A673 (cell line): ENCODE results near the gene ARAP2. TPM values are rescaled to one million over a fixed set of nuclear protein-coding genes. Genes with fewer than 3 reads are reported as not detected.

Source experiments
- BruUV-seq: library from RNA; stranded (reverse); fragments of 400-500 nt; replicated peaks from 2 replicates; lab custom pipeline; 2021; lab: Mats Ljungman, UMichigan
- CTCF ChIA-PET: fragments of 300-600 bp; sonication (Branson Sonifier 250); formaldehyde crosslinking; loops from one replicate; lab custom pipeline; 2022; ENCODE audit warnings: antibody characterized with exemption; lab: Charles Lee
- POLR2A ChIA-PET: fragments of 300-600 bp; sonication (Branson Sonifier 250); formaldehyde crosslinking; loops from one replicate; lab custom pipeline; 2022; ENCODE audit warnings: antibody characterized with exemption; ENCODE audit not compliant: low non-redundant PET; lab: Charles Lee
- DNase-seq: peaks from one replicate; pipeline ENCODE4 v3.0.0-alpha.2; 2015; ENCODE audit warnings: low spot score
- H3K27ac ChIP-seq: fragments of 200-600 bp; sonication (generic); 2 replicates; pipeline ENCODE4 v1.5.1; 2016; ENCODE audit warnings: mixed run types, low read depth, mild to moderate bottlenecking, mixed read lengths, antibody characterized with exemption, low read length; ENCODE audit not compliant: poor library complexity, severe bottlenecking
- H3K27me3 ChIP-seq: fragments of 200-600 bp; sonication (generic); replicated peaks from 2 replicates; pipeline ENCODE4 v1.6.1; 2017; ENCODE audit warnings: mixed run types, low read depth, mild to moderate bottlenecking, mixed read lengths, antibody characterized with exemption, low read length; ENCODE audit not compliant: insufficient read depth, poor library complexity
- H3K36me3 ChIP-seq: fragments of 200-600 bp; sonication (generic); 2 replicates; pipeline ENCODE4 v1.6.1; 2016; ENCODE audit warnings: mixed run types, mild to moderate bottlenecking, mixed read lengths, antibody characterized with exemption, low read length; ENCODE audit not compliant: insufficient read depth, poor library complexity, severe bottlenecking
- H3K4me1 ChIP-seq: fragments of 200-600 bp; sonication (generic); 2 replicates; pipeline ENCODE4 v1.6.1; 2017; ENCODE audit warnings: mixed run types, mild to moderate bottlenecking, mixed read lengths, antibody characterized with exemption, low read length; ENCODE audit not compliant: insufficient read depth, poor library complexity, severe bottlenecking
- H3K4me3 ChIP-seq: fragments of 200-600 bp; sonication (generic); 2 replicates; pipeline ENCODE4 v1.5.1; 2016; ENCODE audit warnings: low read depth, mixed run types, mild to moderate bottlenecking, mixed read lengths, low read length; ENCODE audit not compliant: poor library complexity, severe bottlenecking
- H3K9me3 ChIP-seq: fragments of 200-600 bp; sonication (generic); 2 replicates; pipeline ENCODE4 v1.6.1; 2016; ENCODE audit warnings: mixed run types, low read depth, mild to moderate bottlenecking, mixed read lengths, antibody characterized with exemption, low read length; ENCODE audit not compliant: poor library complexity, severe bottlenecking
- EZH2 ChIP-seq: fragments of 200-600 bp; sonication (generic); IDR thresholded peaks from 2 replicates; pipeline ENCODE4 v1.6.1; 2017; ENCODE audit warnings: borderline replicate concordance, low read depth, mild to moderate bottlenecking, mixed read lengths, antibody characterized with exemption, low read length; ENCODE audit not compliant: poor library complexity, severe bottlenecking
- intact Hi-C: fragments of 100-400 bp; cut with micrococcal nuclease; formaldehyde crosslinking; loops from one replicate; pipeline ENCODE4 v1.10.0; 2022; ENCODE audit not compliant: unreplicated experiment
- total RNA-seq: library from RNA; stranded (reverse); gene quantifications from 2 replicates; pipeline ENCODE4 v1.2.3, GENCODE V29; 2021
- TF ChIP-seq, protein P1 (sequence below): fragments of 300-800, 200-600 bp; sonication (generic); conservative IDR thresholded peaks from 2 replicates; pipeline ENCODE4 v1.5.1; 2017; ENCODE audit warnings: low read depth, mild to moderate bottlenecking, antibody characterized with exemption, low read length, moderate library complexity, mixed read lengths

Gene ARAP2
- total RNA-seq, 1 experiment from 2014 or later: 0.06 TPM

DNA sequence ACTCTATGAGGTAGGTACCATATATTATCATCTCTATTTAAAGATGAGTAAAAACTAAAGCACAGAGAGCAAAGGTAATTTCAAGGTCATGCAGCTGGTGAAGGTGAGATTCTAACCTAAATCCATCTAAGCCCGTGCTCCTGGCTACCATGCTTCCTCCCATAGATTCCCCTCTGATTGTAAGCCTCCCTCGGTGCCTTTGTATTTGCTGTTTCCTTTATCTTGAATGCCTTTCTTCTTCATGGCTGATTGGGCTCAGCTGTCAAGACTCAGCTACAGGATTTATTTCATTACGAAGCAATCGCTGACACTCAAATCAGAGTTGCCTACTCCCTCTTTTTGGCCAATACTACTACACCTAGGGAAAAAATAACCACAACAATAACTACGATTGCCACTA lies 217.1 kb downstream of the ARAP2 start:
- H3K27me3 ChIP-seq: no peaks in the 10 kb centered on the region

DNA sequence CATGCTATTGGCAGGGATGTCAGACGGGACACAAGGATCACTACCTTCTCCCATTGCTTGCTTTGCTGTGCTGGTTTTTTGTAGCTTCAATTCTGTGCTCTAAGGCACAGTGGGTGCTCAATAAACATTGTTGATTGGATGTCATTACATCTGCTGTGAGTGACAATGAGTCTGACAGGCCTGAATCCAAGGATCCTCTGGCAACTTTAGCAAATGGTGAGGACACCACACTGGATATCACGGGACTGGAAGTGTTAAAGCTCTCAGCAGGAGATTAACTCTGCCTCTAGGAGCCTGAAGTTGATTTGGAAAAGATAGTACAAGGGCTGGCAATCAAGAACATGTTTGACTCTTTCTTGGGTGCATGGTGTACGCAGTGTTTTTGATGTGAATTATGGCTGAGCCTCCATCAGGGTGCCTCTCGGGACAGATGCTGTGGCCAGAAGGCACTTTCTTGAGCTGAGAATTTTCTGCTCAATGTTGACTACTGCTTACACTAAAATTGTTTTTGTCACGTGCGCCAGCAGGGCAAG lies 217.9 kb downstream of the ARAP2 start:
- no TSS peak for BruUV-seq
- DNase-seq: no peak

More for the DNA sequence above, 217.1 kb downstream of the ARAP2 start:
- ChIA-PET POLR2A (no interaction called here), CTCF (no interaction called here)
- Histone ChIP-seq H3K9me3 (peaks cover 7% of the 10 kb centered on the region), H3K4me3 (no peak overlapping the region), H3K27ac (no peak overlapping the region), H3K4me1 (no peaks in the 10 kb centered on the region), H3K36me3 (no peaks in the 10 kb centered on the region)
- no TSS peak for BruUV-seq
- TF ChIP-seq EZH2: no peak
- TF ChIP-seq, protein P1, sequence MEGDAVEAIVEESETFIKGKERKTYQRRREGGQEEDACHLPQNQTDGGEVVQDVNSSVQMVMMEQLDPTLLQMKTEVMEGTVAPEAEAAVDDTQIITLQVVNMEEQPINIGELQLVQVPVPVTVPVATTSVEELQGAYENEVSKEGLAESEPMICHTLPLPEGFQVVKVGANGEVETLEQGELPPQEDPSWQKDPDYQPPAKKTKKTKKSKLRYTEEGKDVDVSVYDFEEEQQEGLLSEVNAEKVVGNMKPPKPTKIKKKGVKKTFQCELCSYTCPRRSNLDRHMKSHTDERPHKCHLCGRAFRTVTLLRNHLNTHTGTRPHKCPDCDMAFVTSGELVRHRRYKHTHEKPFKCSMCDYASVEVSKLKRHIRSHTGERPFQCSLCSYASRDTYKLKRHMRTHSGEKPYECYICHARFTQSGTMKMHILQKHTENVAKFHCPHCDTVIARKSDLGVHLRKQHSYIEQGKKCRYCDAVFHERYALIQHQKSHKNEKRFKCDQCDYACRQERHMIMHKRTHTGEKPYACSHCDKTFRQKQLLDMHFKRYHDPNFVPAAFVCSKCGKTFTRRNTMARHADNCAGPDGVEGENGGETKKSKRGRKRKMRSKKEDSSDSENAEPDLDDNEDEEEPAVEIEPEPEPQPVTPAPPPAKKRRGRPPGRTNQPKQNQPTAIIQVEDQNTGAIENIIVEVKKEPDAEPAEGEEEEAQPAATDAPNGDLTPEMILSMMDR: no peak
- no peak for DNase-seq
- intact Hi-C loops: no loop called here

DNA sequence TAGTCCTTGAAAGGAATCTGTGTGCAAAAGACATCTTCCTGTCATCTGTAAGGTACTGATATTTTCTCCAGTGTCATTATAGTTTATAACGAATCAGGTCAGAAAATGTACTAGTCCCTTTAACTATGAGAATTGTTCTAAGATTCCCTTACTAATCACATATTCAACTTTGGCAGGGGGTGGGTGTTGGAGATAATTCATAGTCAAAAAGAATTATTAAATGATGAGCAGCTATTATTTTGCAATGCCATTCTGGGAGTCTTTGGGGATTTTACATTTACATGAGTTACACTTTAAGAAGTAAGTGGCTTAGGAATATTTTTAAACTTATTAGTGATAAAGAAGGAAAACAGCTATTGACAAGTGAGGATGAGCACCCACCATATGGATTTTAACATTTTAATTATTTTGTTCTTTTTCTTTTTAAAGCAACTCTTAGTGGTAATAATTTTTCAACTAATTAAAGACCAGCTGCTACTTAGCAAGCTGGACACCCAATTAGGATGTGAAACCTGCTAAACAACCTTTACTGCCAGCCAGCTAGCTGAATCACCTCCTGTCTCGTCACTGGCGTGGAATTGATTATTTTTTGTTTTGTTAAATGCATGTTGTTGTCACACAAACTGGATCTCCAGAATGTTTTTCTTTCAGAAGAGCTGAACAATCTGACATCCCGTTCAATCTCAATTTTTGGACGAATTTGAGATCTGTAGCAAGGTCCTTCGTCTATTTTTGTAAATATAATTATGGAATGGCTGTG lies 219.2 kb downstream of the ARAP2 start:
- BruUV-seq: no TSS peak
- ChIA-PET CTCF (no interaction called here), POLR2A (no interaction called here)
- intact Hi-C loops: no loop called here
- Histone ChIP-seq H3K36me3 (no peaks in the 10 kb centered on the region), H3K27ac (no peak overlapping the region), H3K4me1 (no peaks in the 10 kb centered on the region), H3K9me3 (peaks cover 12% of the 10 kb centered on the region), H3K27me3 (no peaks in the 10 kb centered on the region), H3K4me3 (no peak overlapping the region)
- TF ChIP-seq, protein P1: no peak
- TF ChIP-seq EZH2: no peak
- DNase-seq: no peak

More for the DNA sequence above, 217.9 kb downstream of the ARAP2 start:
- H3K4me1 ChIP-seq: no peaks in the 10 kb centered on the region
- H3K9me3 ChIP-seq: peaks cover 7% of the 10 kb centered on the region
- H3K27ac ChIP-seq: no peak overlapping the region
- TF ChIP-seq, protein P1: no peak
- no peak for TF ChIP-seq EZH2
- ChIA-PET POLR2A (no interaction called here), CTCF (no interaction called here)
- no peaks in the 10 kb centered on the region for H3K27me3 ChIP-seq
- intact Hi-C loops: no loop called here
- H3K4me3 ChIP-seq: no peak overlapping the region
- H3K36me3 ChIP-seq: no peaks in the 10 kb centered on the region
